Activated naive CD4-positive, alpha-beta T cell treated with anti-CD3 and anti-CD28 coated beads, Interleukin-2, amount 50 U/mL, for 72 hours (primary cell): Measurements from ENCODE around the gene KRTAP21-1. TPM values are rescaled to one million over a fixed set of nuclear protein-coding genes. Genes with fewer than 3 reads are reported as not detected.
"Not testable (repeated sequence)": the region's sequence is repeated elsewhere in the genome, so short reads cannot be mapped to it uniquely, and the experiment has no call there.

ENCODE experiments used
- ATAC-seq, 2 donors: fragments of 150-1000 bp; cut with Tn5 transposase; 2 replicates each; pipeline ENCODE4 v1.10.0; 2021; ENCODE audit warnings: mild to moderate bottlenecking in 2 of 2, moderate library complexity in 2 of 2
- DNase-seq, 2 donors: peaks; one replicate each; pipeline ENCODE4 v3.0.0; 2021 to 2022; ENCODE audit warnings: low spot score in 2 of 2
- H3K27ac Mint-ChIP-seq, 2 donors: one replicate each; pipeline ENCODE4 v1.8.0; 2022; ENCODE audit warnings: mild to moderate bottlenecking in 2 of 2, mixed read lengths in 2 of 2
- H3K36me3 Mint-ChIP-seq, 2 donors: one replicate each; pipeline ENCODE4 v1.8.0; 2022; ENCODE audit warnings: mixed read lengths in 2 of 2
- H3K9me3 Mint-ChIP-seq, 2 donors: one replicate each; pipeline ENCODE4 v1.8.0; 2022; ENCODE audit warnings: mixed read lengths in 2 of 2
- total RNA-seq, 2 donors: library from RNA; stranded (reverse); gene quantifications; one replicate each; pipeline ENCODE4 v1.2.3, GENCODE V29; 2022

Gene KRTAP21-1
- not detected for total RNA-seq

- not testable (repeated sequence) for H3K9me3 Mint-ChIP-seq, ATAC-seq, H3K36me3 Mint-ChIP-seq, H3K27ac Mint-ChIP-seq, DNase-seq
These were observed at the start of gene KRTAP21-1 for GRCh38 chr21:30755328-30755727. TSS of gene KRTAP21-1 (minus strand) at chr21:30755428. CDS start at chr21:30755378, 50 bp downstream.

GRCh38 chr21:30800605-30801004, 45.4 kb upstream of the KRTAP21-1 start:
- no peaks in the 10 kb centered on the region for H3K36me3 Mint-ChIP-seq
- no peak for ATAC-seq

GRCh38 chr21:30793581-30794314, 38.5 kb upstream of the KRTAP21-1 start:
- ATAC-seq: no peak

More at GRCh38 chr21:30800605-30801004, 45.4 kb upstream of the KRTAP21-1 start:
- Mint-ChIP-seq H3K9me3 (no peaks in the 10 kb centered on the region), H3K27ac (no peak overlapping the region)
- DNase-seq: no peak

GRCh38 chr21:30779249-30779648, 24.0 kb upstream of the KRTAP21-1 start:
- no peak for ATAC-seq
- no peaks in the 10 kb centered on the region for H3K9me3 Mint-ChIP-seq
- H3K27ac Mint-ChIP-seq: no peak overlapping the region
- H3K36me3 Mint-ChIP-seq: no peaks in the 10 kb centered on the region
- no peak for DNase-seq

More at GRCh38 chr21:30793581-30794314, 38.5 kb upstream of the KRTAP21-1 start:
- no peaks in the 10 kb centered on the region for H3K9me3 Mint-ChIP-seq
- H3K36me3 Mint-ChIP-seq: no peaks in the 10 kb centered on the region
- H3K27ac Mint-ChIP-seq: no peak overlapping the region
- no peak for DNase-seq

GRCh38 chr21:30769724-30770431, 14.7 kb upstream of the KRTAP21-1 start:
- no peak for DNase-seq
- Mint-ChIP-seq H3K9me3 (peaks cover 0 to under 1% of the 10 kb centered on the region in 2 donors), H3K27ac (no peak overlapping the region), H3K36me3 (no peaks in the 10 kb centered on the region)
- ATAC-seq: no peak

GRCh38 chr21:30760776-30761175, 5.5 kb upstream of the KRTAP21-1 start:
- no peak overlapping the region for H3K27ac Mint-ChIP-seq
- H3K9me3 Mint-ChIP-seq: peaks cover 3 to 4% of the 10 kb centered on the region in 2 donors
- H3K36me3 Mint-ChIP-seq: no peaks in the 10 kb centered on the region
- DNase-seq (no peak), ATAC-seq (no peak)

- no peak for ATAC-seq
- Mint-ChIP-seq H3K27ac (no peak overlapping the region), H3K36me3 (no peaks in the 10 kb centered on the region), H3K9me3 (peaks cover 0 to 4% of the 10 kb centered on the region in 2 donors)
- no peak for DNase-seq
These were observed 3.1 kb upstream of the KRTAP21-1 start for GRCh38 chr21:30758306-30758705.

- no peak for ATAC-seq
- H3K36me3 Mint-ChIP-seq: no peaks in the 10 kb centered on the region
- peak within 1 kb of the TSS in 1 of 2 donors; percentile 8 for H3K27ac Mint-ChIP-seq
- DNase-seq: no peak
- peaks cover 3% of the 10 kb centered on the region in 2 donors for H3K9me3 Mint-ChIP-seq
These were observed 8.1 kb downstream of the KRTAP21-1 start, which contains the start of gene KRTAP21-2 for GRCh38 chr21:30747159-30747558. TSS of gene KRTAP21-2 (minus strand) at chr21:30747259. CDS start at chr21:30747202, 57 bp downstream.

- Mint-ChIP-seq H3K36me3 (no peaks in the 10 kb centered on the region), H3K27ac (no peak overlapping the region), H3K9me3 (no peaks in the 10 kb centered on the region)
- DNase-seq (no peak), ATAC-seq (no peak)
These were observed 14.8 kb downstream of the KRTAP21-1 start for GRCh38 chr21:30740462-30740861.

- DNase-seq: no peak
- ATAC-seq: no peak
- Mint-ChIP-seq H3K27ac (no peak overlapping the region), H3K9me3 (peaks cover 5 to 7% of the 10 kb centered on the region in 2 donors), H3K36me3 (peaks cover 0 to 8% of the 10 kb centered on the region in 2 donors)
These were observed 22.2 kb downstream of the KRTAP21-1 start for GRCh38 chr21:30733026-30733425.

GRCh38 chr21:30726726-30727125, 28.5 kb downstream of the KRTAP21-1 start:
- ATAC-seq (no peak), DNase-seq (no peak)
- Mint-ChIP-seq H3K9me3 (peaks cover 13 to 16% of the 10 kb centered on the region in 2 donors), H3K36me3 (peaks cover 0 to 13% of the 10 kb centered on the region in 2 donors), H3K27ac (no peak overlapping the region)

- Mint-ChIP-seq H3K9me3 (peaks cover 11 to 12% of the 10 kb centered on the region in 2 donors), H3K36me3 (peaks cover 5 to 13% of the 10 kb centered on the region in 2 donors), H3K27ac (peak overlapping the region; percentile 73 to 80)
- DNase-seq (no peak), ATAC-seq (no peak)
These were observed 35.8 kb downstream of the KRTAP21-1 start for GRCh38 chr21:30719401-30719800.

- no peak for DNase-seq
These were observed 36.9 kb downstream of the KRTAP21-1 start, which contains the start of gene KRTAP21-3 for GRCh38 chr21:30718239-30718909. TSS of gene KRTAP21-3 (minus strand) at chr21:30718777. CDS start at chr21:30718759, 18 bp downstream.

GRCh38 chr21:30717105-30717504, 38.1 kb downstream of the KRTAP21-1 start:
- DNase-seq (no peak), ATAC-seq (no peak)
- Mint-ChIP-seq H3K36me3 (peaks cover 5 to 9% of the 10 kb centered on the region in 2 donors), H3K27ac (peak overlapping the region; percentile 80 to 95), H3K9me3 (peaks cover 8% of the 10 kb centered on the region in 2 donors)

More at GRCh38 chr21:30718239-30718909, 36.9 kb downstream of the KRTAP21-1 start, which contains the start of gene KRTAP21-3:
- peaks cover 5 to 13% of the 10 kb centered on the region in 2 donors for H3K36me3 Mint-ChIP-seq
- ATAC-seq: peak; percentile 93 to 97
- peak within 1 kb of the TSS; percentile 80 to 95 for H3K27ac Mint-ChIP-seq
- H3K9me3 Mint-ChIP-seq: peaks cover 11 to 12% of the 10 kb centered on the region in 2 donors

- ATAC-seq: no peak
- Mint-ChIP-seq H3K36me3 (peaks cover 9 to 22% of the 10 kb centered on the region in 2 donors), H3K27ac (no peak overlapping the region), H3K9me3 (peaks cover 13 to 22% of the 10 kb centered on the region in 2 donors)
- DNase-seq: no peak
These were observed 40.3 kb downstream of the KRTAP21-1 start for GRCh38 chr21:30714946-30715345.

- DNase-seq (no peak), ATAC-seq (no peak)
- Mint-ChIP-seq H3K27ac (no peak overlapping the region), H3K9me3 (peaks cover 13 to 22% of the 10 kb centered on the region in 2 donors), H3K36me3 (peaks cover 9 to 22% of the 10 kb centered on the region in 2 donors)
These were observed 40.8 kb downstream of the KRTAP21-1 start for GRCh38 chr21:30714456-30714855.
